Fibroblast of skin of left quadriceps (primary cell): ENCODE results near the gene CNTNAP2.

Experiments
- DNase-seq, 2 experiments: peaks; one replicate each; pipeline ENCODE4 v3.0.0-alpha.2; 2013; ENCODE audit warnings: low read depth in 2 of 2

The CNTNAP2 gene

GRCh38 chr7:146768957-146769356, 652.4 kb downstream of the CNTNAP2 start:
- no peak for DNase-seq

- no peak for DNase-seq
Observed at GRCh38 chr7:146772601-146773000, 656.0 kb downstream of the CNTNAP2 start.

GRCh38 chr7:146773506-146773905, 656.9 kb downstream of the CNTNAP2 start:
- peak in 1 of 2 experiments; percentile 16 for DNase-seq

- no peak for DNase-seq
Observed at GRCh38 chr7:146781352-146782116, 664.9 kb downstream of the CNTNAP2 start.

- no peak for DNase-seq
Observed at GRCh38 chr7:146787266-146787665, 670.7 kb downstream of the CNTNAP2 start.

- DNase-seq, result no peak
Observed at GRCh38 chr7:146788008-146788407, 671.4 kb downstream of the CNTNAP2 start.

- DNase-seq, result peak in 1 of 2 experiments; percentile 4
Observed at GRCh38 chr7:146791344-146792285, 675.0 kb downstream of the CNTNAP2 start.

- DNase-seq, result no peak
Observed at GRCh38 chr7:146804620-146805019, 688.0 kb downstream of the CNTNAP2 start.

- DNase-seq, result peak; percentile 32 to 44
Observed at GRCh38 chr7:146805082-146805481, 688.5 kb downstream of the CNTNAP2 start.

GRCh38 chr7:146826329-146826728, 709.7 kb downstream of the CNTNAP2 start:
- no peak for DNase-seq

GRCh38 chr7:146830686-146831085, 714.1 kb downstream of the CNTNAP2 start:
- no peak for DNase-seq

GRCh38 chr7:146831875-146832274, 715.3 kb downstream of the CNTNAP2 start:
- DNase-seq, result no peak

- DNase-seq, result no peak
Observed at GRCh38 chr7:146844405-146844804, 727.8 kb downstream of the CNTNAP2 start.

- no peak for DNase-seq
Observed at GRCh38 chr7:146858690-146859089, 742.1 kb downstream of the CNTNAP2 start.

- no peak for DNase-seq
Observed at GRCh38 chr7:146861701-146862100, 745.1 kb downstream of the CNTNAP2 start.

GRCh38 chr7:146862415-146862814, 745.8 kb downstream of the CNTNAP2 start:
- DNase-seq, result no peak

GRCh38 chr7:146864644-146865043, 748.0 kb downstream of the CNTNAP2 start:
- DNase-seq, result no peak

GRCh38 chr7:146865696-146866095, 749.1 kb downstream of the CNTNAP2 start:
- no peak for DNase-seq

- no peak for DNase-seq
Observed at GRCh38 chr7:146874722-146875121, 758.1 kb downstream of the CNTNAP2 start.

GRCh38 chr7:146875237-146875785, 758.7 kb downstream of the CNTNAP2 start:
- no peak for DNase-seq

GRCh38 chr7:146875981-146876380, 759.4 kb downstream of the CNTNAP2 start:
- no peak for DNase-seq

GRCh38 chr7:146876411-146876810, 759.8 kb downstream of the CNTNAP2 start:
- DNase-seq, result no peak
